ENCODE results near the gene PRKCZ. TPM values are rescaled to one million over a fixed set of nuclear protein-coding genes. Genes with fewer than 3 reads are reported as not detected.

Gene PRKCZ
- polyA plus RNA-seq, 1 donor: 68.6 TPM

GRCh38 chr1:2024451-2024850, 25.8 kb upstream of the PRKCZ start:
- H3K4me1 ChIP-seq (ENCODE audit: control insufficient read depth, insufficient read depth, low read length): peaks cover 10% of the 10 kb centered on the region
- no CpG with 5 or more reads among the region's 10 CpGs for WGBS (ENCODE audit: insufficient coverage, low lambda C conversion rate)
- H3K27ac ChIP-seq (ENCODE audit: low read length): no peak overlapping the region
- DNase-seq: no peak
- H3K9me3 ChIP-seq (ENCODE audit: control insufficient read depth, low read depth, low read length): peaks cover 9% of the 10 kb centered on the region
- H3K27me3 ChIP-seq (ENCODE audit: control insufficient read depth, insufficient read depth, low read length): peaks cover 25% of the 10 kb centered on the region
- no peak overlapping the region for H3K4me3 ChIP-seq (ENCODE audit: low read length)
- H3K36me3 ChIP-seq (ENCODE audit: control insufficient read depth, insufficient read depth, low read length): no peaks in the 10 kb centered on the region

- no peak overlapping the region for H3K27ac ChIP-seq (ENCODE audit: low read length)
- DNase-seq: no peak
- H3K36me3 ChIP-seq (ENCODE audit: control insufficient read depth, insufficient read depth, low read length): no peaks in the 10 kb centered on the region
- peaks cover 7% of the 10 kb centered on the region for H3K9me3 ChIP-seq (ENCODE audit: control insufficient read depth, low read depth, low read length)
- no peak overlapping the region for H3K4me3 ChIP-seq (ENCODE audit: low read length)
- H3K4me1 ChIP-seq (ENCODE audit: control insufficient read depth, insufficient read depth, low read length): peaks cover 7% of the 10 kb centered on the region
- WGBS (ENCODE audit: insufficient coverage, low lambda C conversion rate): no CpG with 5 or more reads among the region's 18 CpGs
- H3K27me3 ChIP-seq (ENCODE audit: control insufficient read depth, insufficient read depth, low read length): peaks cover 22% of the 10 kb centered on the region
Observed at GRCh38 chr1:2024887-2025286, 25.3 kb upstream of the PRKCZ start.

GRCh38 chr1:2025491-2025981, 24.7 kb upstream of the PRKCZ start:
- Histone ChIP-seq H3K27ac (ENCODE audit: low read length) (no peak overlapping the region), H3K36me3 (ENCODE audit: control insufficient read depth, insufficient read depth, low read length) (no peaks in the 10 kb centered on the region), H3K27me3 (ENCODE audit: control insufficient read depth, insufficient read depth, low read length) (peaks cover 16% of the 10 kb centered on the region), H3K4me3 (ENCODE audit: low read length) (no peak overlapping the region), H3K9me3 (ENCODE audit: control insufficient read depth, low read depth, low read length) (peaks cover 4% of the 10 kb centered on the region), H3K4me1 (ENCODE audit: control insufficient read depth, insufficient read depth, low read length) (peaks cover 5% of the 10 kb centered on the region)
- WGBS (ENCODE audit: insufficient coverage, low lambda C conversion rate): no CpG with 5 or more reads among the region's 39 CpGs
- DNase-seq: peak in 1 of 2 donors; percentile 31

GRCh38 chr1:2027961-2028583, 22.1 kb upstream of the PRKCZ start:
- no peaks in the 10 kb centered on the region for H3K9me3 ChIP-seq (ENCODE audit: control insufficient read depth, low read depth, low read length)
- no peak for DNase-seq
- no peak overlapping the region for H3K4me3 ChIP-seq (ENCODE audit: low read length)
- no peak overlapping the region for H3K27ac ChIP-seq (ENCODE audit: low read length)
- H3K36me3 ChIP-seq (ENCODE audit: control insufficient read depth, insufficient read depth, low read length): no peaks in the 10 kb centered on the region
- peaks cover 7% of the 10 kb centered on the region for H3K27me3 ChIP-seq (ENCODE audit: control insufficient read depth, insufficient read depth, low read length)
- H3K4me1 ChIP-seq (ENCODE audit: control insufficient read depth, insufficient read depth, low read length): peaks cover 2% of the 10 kb centered on the region
- no CpG with 5 or more reads among the region's 46 CpGs for WGBS (ENCODE audit: insufficient coverage, low lambda C conversion rate)

- H3K27me3 ChIP-seq (ENCODE audit: control insufficient read depth, insufficient read depth, low read length): peaks cover 7% of the 10 kb centered on the region
Observed at GRCh38 chr1:2028870-2029560, 21.2 kb upstream of the PRKCZ start.

GRCh38 chr1:2029561-2029960, 20.6 kb upstream of the PRKCZ start:
- Histone ChIP-seq H3K36me3 (ENCODE audit: control insufficient read depth, insufficient read depth, low read length) (no peaks in the 10 kb centered on the region), H3K4me1 (ENCODE audit: control insufficient read depth, insufficient read depth, low read length) (no peaks in the 10 kb centered on the region), H3K27me3 (ENCODE audit: control insufficient read depth, insufficient read depth, low read length) (peaks cover 7% of the 10 kb centered on the region), H3K4me3 (ENCODE audit: low read length) (no peak overlapping the region), H3K27ac (ENCODE audit: low read length) (no peak overlapping the region), H3K9me3 (ENCODE audit: control insufficient read depth, low read depth, low read length) (no peaks in the 10 kb centered on the region)
- DNase-seq: no peak
- no CpG with 5 or more reads among the region's 15 CpGs for WGBS (ENCODE audit: insufficient coverage, low lambda C conversion rate)

More at GRCh38 chr1:2028870-2029560, 21.2 kb upstream of the PRKCZ start:
- Histone ChIP-seq H3K9me3 (ENCODE audit: control insufficient read depth, low read depth, low read length) (no peaks in the 10 kb centered on the region), H3K36me3 (ENCODE audit: control insufficient read depth, insufficient read depth, low read length) (no peaks in the 10 kb centered on the region), H3K4me3 (ENCODE audit: low read length) (no peak overlapping the region), H3K27ac (ENCODE audit: low read length) (no peak overlapping the region), H3K4me1 (ENCODE audit: control insufficient read depth, insufficient read depth, low read length) (no peaks in the 10 kb centered on the region)
- no peak for DNase-seq
- no CpG with 5 or more reads among the region's 26 CpGs for WGBS (ENCODE audit: insufficient coverage, low lambda C conversion rate)

GRCh38 chr1:2030076-2030871, 19.9 kb upstream of the PRKCZ start:
- Histone ChIP-seq H3K36me3 (ENCODE audit: control insufficient read depth, insufficient read depth, low read length) (no peaks in the 10 kb centered on the region), H3K9me3 (ENCODE audit: control insufficient read depth, low read depth, low read length) (no peaks in the 10 kb centered on the region), H3K27ac (ENCODE audit: low read length) (no peak overlapping the region), H3K4me1 (ENCODE audit: control insufficient read depth, insufficient read depth, low read length) (no peaks in the 10 kb centered on the region), H3K4me3 (ENCODE audit: low read length) (no peak overlapping the region), H3K27me3 (ENCODE audit: control insufficient read depth, insufficient read depth, low read length) (peaks cover 7% of the 10 kb centered on the region)
- no CpG with 5 or more reads among the region's 42 CpGs for WGBS (ENCODE audit: insufficient coverage, low lambda C conversion rate)
- DNase-seq: no peak

GRCh38 chr1:2031546-2032540, 18.4 kb upstream of the PRKCZ start:
- peaks cover 7% of the 10 kb centered on the region for H3K27me3 ChIP-seq (ENCODE audit: control insufficient read depth, insufficient read depth, low read length)
- H3K27ac ChIP-seq (ENCODE audit: low read length): no peak overlapping the region
- H3K4me1 ChIP-seq (ENCODE audit: control insufficient read depth, insufficient read depth, low read length): no peaks in the 10 kb centered on the region
- WGBS (ENCODE audit: insufficient coverage, low lambda C conversion rate): no CpG with 5 or more reads among the region's 33 CpGs
- H3K9me3 ChIP-seq (ENCODE audit: control insufficient read depth, low read depth, low read length): no peaks in the 10 kb centered on the region
- no peak overlapping the region for H3K4me3 ChIP-seq (ENCODE audit: low read length)
- no peaks in the 10 kb centered on the region for H3K36me3 ChIP-seq (ENCODE audit: control insufficient read depth, insufficient read depth, low read length)
- DNase-seq: no peak

GRCh38 chr1:2032737-2033136, 17.5 kb upstream of the PRKCZ start:
- no peak for DNase-seq
- H3K4me3 ChIP-seq (ENCODE audit: low read length): no peak overlapping the region
- no CpG with 5 or more reads among the region's 14 CpGs for WGBS (ENCODE audit: insufficient coverage, low lambda C conversion rate)
- H3K4me1 ChIP-seq (ENCODE audit: control insufficient read depth, insufficient read depth, low read length): no peaks in the 10 kb centered on the region
- no peaks in the 10 kb centered on the region for H3K36me3 ChIP-seq (ENCODE audit: control insufficient read depth, insufficient read depth, low read length)
- H3K9me3 ChIP-seq (ENCODE audit: control insufficient read depth, low read depth, low read length): no peaks in the 10 kb centered on the region
- peaks cover 7% of the 10 kb centered on the region for H3K27me3 ChIP-seq (ENCODE audit: control insufficient read depth, insufficient read depth, low read length)
- H3K27ac ChIP-seq (ENCODE audit: low read length): no peak overlapping the region

Measured in large intestine (tissue), 3 donors.